GM19397 (cell line): ENCODE measurements around the gene STARD3.
"Not testable (repeated sequence)": the region's sequence is repeated elsewhere in the genome, so short reads cannot be mapped to it uniquely, and the experiment has no call there.

Experiments
- ATAC-seq: cut with Tn5 transposase; IDR thresholded peaks from one replicate; pipeline ENCODE4 v1.9.1; 2021; ENCODE audit warnings: mild to moderate bottlenecking, moderate library complexity; ENCODE audit not compliant: unreplicated experiment

Gene STARD3

DNA sequence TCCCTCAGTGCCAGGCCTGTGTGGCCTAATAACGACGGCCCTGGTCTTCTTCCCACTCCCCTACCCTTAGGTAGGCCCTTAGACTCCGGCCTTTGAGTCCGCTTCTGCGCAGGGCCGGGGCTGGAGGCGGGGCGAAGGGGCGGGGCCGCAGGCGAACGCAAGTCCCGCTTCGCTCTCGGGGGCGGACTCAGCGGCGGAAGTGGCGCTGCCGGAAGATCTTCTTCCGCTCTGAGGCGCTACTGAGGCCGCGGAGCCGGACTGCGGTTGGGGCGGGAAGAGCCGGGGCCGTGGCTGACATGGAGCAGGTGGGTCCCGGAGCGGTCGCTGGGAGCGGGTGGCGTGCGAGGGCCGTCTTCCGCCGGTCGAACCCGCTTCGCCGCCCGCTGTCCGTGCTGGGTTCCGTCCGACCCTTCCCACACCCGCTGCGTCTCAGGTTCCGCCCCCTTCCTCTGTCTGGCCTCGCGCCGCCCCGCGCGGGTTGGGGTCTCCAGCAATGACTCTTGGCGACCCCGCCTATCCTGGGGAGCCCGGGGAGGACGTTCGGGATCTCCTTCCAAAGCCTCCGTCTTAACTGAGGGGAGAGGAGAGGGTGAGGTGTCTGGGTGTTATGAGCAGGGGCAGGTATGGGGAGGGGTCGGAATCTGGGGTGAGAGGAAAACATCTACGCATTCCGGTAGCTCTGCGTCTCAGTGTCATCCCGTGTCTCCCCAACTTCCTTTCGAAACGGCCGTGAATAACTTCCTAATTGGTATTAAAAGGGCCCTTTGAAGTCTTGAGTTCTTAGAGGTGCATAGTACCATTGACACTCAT lies at the start of gene STARD3:
TSS of gene STARD3 (plus strand) at position 218 of the 810 bp plus-strand sequence. CDS start 16,388 bp downstream, outside the sequence.
- peak; percentile 84 for ATAC-seq

DNA sequence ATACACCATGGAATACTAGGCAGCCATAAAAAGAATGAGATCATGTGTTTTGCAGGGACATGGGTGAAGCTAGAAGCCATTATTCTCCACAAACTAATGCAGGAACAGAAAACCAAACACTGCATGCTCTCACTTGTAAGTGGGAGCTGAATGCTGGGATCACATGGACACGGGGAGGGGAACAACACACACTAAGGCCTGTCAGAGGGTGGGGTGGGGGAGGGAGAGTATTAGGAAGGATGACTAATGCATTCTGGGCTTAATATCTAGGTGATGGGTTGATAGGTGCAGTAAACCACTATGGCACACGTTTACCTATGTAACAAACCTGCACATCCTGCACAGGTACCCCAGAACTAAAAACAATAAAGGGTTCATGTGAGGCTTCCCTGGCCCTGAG lies 46.8 kb upstream of the STARD3 start:
- ATAC-seq = not testable (repeated sequence)

DNA sequence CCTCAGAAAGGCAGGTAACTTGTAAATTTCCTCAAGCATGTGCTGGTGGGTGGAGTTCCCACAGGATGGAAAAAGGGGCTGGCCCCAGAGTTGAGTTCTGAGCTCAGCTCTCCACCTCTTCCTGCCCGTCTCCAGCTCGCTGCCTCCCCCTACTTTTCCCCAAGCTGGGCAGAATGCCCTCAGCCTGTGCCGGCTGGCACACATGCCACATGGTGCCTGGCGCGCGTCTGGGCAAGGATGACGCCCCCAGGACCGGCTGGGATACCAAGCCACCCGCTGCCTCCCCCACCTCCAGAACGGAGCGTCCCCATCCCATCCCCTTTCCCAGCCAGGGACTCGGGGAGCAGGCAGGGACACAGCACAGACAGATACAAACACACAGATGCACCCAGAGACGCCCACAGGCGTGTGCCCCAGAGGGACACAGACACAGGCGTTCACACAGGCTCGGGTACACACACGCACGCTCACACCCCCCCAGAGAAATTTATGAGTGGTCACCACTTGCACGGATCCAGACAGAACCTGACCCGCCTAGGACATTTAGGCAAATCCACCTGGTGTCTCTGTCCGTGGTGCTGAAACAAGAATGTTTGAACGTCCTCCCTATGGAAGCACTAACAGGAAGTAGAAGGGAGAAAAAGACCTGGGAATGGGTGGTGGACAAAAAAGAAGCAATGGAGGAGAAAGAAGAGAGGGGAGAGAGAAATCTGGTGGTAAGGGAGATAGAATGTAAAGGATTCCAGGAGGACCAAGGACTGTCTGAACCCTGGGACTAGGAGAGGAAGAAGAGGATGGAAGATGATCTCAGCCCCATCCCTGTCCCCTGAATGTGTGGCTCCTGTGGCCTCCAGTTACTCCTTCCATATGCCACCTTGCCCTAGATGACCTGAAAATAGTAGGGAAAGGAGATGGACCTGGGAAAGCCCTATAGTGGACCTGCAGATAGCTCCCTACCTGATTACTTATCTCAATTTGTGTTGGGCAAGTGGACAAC lies 44.7 kb upstream of the STARD3 start:
- ATAC-seq = no peak

DNA sequence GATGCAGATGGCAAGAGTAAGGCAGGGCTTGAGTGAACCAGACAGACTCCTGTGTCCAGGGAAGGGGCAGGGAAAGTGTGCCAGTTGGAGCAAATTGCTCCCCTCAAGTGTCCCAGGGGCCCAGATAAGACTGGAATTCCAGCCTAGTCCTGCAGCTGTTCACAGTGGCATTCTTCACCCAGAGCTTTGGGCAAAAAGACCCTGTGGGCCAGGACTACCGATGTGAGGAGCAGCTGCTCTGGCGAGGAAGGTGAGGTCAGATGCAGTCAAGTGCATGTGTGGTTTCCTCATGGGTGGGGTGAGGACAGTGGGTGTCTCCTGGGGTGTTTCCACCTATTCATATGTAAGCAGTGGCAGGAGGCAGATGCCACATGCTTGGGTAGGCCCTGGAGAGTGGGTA lies 43.6 kb upstream of the STARD3 start:
- no peak for ATAC-seq

DNA sequence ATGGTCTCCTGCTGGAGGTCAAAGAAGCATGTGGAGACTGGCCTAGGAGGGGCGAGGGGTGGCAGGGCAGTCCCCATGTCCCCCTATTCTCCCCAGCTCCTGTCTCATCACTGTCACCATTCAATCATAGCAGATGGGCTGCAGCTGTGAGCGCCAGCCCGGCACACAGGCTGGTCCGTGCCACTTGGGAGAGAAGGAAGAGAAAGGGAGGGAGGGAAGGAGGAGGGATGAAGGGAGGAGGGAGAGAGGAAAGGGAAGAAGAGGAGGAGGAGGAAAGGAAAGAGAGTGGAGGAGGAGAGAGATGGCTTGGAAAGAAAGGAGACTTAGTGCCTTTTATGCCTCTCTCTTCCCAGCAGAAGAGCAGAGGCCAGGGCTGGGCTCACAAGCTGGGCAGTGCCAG lies 41.6 kb upstream of the STARD3 start:
- ATAC-seq = no peak

DNA sequence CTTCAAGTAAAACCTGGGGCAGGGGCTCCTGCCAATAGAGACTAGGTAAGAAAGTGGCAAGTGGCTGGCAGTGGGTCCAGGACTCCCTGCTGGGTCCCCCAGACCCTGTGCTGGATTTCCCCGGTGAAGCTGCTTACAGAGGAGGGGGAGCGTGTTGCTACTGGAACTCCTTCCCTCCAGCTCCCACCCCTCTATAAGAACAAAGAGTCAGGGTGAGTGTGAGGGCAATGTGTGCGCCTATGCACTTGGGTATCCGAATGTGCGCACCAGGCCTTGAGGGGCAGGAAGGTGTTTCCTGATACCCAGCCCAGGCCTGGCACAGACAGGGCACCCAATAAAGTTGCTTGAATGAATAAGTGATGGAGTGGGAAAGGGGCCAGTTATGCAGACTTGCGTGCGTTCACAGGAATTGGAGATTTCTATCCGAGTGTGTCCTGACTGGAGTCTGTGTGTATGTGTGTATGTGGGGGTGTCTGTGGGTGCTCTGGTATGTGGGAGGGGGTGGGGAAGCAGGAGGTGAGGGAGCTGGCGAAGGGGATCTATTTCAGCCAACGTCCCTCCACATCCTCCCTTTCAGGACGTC lies 40.9 kb upstream of the STARD3 start:
- no peak for ATAC-seq

DNA sequence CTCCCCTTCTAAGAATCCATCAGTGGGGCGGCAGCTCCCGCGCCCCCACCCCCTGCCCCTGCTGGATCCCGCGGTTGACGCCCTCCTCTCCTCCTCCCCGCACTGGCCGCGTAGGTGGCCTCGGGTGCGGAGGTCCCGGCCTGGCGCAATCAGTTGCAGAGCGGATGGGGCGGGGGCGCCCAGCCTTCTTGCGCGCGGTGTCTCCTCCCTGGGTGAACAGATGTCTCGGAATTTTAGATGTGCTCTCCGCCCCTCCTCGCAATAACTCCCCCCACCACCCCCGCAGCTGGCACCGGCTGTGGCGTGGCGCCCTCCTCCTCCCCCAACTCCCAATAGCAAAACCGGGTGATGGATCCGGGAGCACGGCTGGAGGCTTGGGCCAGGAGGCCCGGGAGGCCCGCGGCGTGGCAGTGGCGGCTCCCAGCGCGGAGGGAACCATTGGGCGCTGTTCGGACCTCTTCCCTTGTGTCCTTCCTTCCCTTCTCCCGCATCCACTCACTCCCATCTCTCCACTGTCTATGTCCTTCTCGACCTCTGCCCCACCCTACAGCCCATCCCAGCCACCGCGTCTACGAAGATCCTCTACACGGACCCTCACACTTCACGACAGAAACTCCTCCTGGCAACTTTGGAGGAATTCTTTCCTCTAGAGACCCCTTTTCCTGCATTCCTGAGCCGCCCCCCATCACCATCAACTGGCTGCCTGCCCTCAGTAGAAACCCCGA lies 40.2 kb upstream of the STARD3 start:
- no peak for ATAC-seq

DNA sequence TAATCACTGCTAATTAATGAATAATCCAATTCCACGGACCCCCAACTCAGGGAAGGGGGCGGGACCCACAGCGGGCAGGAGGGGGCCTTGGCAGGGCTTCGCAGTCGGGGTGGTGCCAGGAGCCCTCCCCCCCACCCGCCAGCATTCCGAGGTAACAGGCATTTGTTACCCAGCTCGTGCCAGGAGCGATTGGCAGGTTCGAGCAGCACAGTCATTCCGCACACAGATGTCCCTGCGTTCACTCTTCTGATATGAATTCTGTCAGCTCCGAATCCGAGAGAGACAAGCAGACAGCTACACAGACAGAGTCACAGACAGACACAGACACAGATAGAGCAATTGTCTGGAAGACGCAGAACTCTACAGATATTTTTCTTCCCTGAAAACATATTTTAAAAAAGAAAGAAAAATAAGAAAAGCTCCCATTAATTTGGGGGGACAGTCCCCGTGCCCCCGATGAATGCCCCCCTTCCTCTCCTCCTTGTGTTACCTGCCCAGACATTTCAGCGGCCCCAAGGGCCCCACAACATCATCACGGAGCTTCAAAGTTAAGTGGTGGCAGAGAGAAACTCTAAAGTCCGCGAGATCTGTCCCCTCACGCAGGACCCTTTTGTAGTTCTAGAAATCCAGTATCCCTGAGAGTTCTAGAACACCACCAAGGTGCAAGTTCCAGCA lies 39.4 kb upstream of the STARD3 start:
- ATAC-seq = no peak

DNA sequence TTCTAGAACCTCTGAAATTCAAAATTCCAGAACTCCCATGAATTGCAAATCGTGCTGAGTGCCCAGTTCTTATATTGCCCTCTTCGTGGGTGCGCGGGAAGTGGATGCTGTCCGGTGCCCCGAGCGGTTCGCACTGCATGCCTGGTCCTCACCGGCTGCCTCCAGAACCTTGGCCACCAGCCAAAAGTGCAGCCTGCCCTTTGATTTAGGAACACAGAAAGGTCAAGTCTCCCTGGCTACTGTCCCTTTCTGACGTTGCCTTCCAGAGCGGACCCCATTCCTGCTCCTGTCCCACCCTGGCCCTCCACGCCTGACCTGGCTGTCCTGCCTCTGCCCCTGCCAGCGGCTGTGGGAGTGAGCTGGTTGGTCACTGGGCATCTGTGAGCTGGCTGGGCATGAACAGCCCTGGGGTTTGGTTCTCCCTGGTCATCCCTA lies 38.9 kb upstream of the STARD3 start:
- ATAC-seq = no peak

DNA sequence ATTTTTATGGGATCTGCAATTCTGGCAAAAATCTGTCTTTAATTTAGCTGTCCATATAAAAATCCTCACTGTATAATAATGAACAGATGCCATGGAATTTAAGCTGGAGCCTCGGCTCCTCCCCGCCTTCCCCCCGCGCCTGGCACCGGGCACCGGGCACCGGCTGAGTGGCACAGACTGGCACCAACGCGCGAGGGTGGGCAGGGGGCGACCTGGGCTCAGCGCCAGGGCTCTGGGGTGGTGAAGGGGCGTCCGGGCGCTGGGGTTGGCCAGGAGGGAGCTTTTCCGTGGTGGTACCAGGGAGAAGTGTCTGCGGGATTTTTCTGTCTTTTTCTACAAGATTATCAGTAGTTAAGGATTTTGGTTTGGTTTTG lies 38.3 kb upstream of the STARD3 start:
- ATAC-seq = no peak

DNA sequence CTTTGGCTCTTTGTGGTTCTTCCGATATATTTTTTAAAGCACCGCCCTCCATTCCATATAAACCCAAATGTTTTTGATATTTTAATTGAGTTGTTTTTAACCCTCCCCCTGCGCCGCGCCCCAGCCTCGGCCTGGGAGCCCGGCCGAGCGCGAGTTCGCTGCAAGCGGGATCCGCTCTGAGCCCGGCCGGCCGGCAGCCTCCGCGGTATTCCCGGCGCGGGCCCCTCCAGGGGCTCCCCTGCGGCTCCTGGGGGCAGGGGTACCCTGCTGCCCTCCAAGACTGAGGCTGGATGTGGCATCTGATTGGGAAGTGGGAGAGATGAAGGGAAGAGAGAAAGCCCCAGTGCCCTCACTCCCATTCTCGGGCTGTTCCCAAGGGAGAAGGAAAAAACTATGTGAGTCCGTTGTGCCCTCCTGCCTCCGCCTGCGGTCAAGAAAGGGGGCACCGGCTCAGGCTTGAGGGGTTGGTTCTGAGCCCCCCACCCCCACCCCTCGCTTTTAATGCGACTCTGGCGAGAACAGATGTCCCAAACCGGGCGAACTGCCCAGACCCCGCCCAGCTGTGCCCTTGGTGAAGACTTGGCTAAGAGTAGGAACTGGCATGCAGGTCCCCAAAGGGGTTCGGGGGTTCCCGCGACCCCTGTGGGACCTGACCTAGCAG lies 37.8 kb upstream of the STARD3 start:
- ATAC-seq = no peak

DNA sequence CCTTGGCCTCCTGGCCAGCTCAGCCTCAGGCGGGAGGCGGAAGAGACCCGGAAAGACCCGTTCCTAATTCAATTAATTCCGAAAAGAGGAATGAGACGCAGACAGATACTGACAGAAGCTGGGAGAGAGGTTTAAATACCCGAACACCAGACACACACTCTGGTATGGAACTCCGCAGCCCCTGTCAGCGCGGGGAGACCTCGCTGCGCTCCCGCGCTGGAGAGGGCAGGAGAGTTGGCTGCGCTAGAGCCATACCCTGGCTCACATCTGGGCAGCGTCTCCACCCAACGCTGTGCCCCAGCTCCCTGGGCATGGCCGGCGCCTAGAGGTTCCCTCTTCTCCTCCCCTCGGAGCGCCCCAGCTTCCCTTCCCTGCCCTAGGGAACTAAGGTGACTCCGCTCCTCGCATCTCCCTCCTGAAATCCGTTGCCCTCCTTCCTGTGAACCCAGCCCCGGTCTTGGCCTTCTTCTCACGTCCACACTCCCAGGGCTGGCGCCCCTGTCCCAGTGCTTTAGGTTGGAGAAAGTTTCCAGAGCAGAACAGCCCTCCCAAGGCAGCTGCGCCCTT lies 37.2 kb upstream of the STARD3 start:
- ATAC-seq = no peak

DNA sequence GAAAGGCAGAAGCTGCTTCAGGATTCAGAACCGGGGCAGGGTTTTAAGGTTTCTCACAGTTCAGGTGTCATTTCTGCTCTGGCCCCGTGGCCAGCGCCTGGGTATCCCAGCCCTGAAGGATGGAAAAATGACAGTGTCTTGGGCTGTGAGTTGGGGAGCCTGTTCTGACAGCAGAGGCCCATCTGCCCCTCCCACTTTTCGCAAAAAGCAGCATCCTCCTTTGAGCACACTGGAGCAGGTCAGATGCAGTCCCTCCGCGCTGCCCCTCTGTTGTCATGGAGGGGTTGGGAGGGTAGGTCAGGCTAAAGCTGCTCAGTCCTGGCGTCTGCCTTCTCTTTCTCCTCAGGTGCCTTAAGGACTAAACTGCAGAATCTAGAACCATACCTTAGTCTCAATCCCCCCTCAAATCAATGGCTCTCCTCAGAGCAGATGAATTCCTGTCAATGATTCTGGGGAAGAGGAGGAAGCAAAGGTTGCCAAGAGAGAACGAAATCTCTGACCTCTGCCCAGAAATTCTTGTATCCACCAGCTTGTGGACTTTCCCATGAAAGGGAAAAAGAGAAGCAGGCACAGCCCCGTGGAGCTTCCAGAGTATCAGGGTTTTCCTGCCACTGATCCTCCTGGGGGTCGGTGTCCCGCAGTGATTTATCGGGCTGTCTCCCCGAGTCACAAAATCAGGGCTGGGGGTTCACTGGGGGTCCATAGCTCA lies 36.5 kb upstream of the STARD3 start:
- no peak for ATAC-seq

DNA sequence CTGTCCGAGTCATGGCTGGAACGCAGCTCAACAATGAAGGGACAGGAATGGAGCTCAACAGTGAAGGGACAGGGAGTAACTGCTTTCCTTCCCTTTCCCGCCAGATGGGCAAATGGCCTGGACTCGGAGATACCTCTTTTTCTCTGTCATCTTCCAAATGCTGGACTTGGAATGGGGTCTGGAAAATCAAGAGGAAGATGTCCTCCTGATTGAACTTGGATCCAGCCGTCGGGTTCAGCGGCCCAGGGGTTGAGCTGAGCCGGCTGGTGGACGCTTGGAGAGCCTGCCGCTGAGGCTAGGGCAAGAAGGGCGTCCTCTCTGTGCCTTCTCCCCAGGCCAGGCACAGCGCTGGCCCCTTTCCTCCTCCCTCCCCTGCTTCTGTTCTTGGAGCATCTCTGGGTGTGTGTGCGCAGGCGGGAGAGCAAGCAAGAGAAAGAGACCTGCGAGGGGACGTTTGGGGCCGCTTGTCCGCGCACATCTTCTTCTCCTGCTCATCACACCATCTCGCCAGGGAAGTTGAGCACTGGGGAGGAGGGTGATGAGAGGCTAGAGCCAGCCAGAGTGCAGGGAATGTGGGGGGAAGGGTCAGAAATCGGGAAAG lies 35.8 kb upstream of the STARD3 start:
- ATAC-seq = no peak

DNA sequence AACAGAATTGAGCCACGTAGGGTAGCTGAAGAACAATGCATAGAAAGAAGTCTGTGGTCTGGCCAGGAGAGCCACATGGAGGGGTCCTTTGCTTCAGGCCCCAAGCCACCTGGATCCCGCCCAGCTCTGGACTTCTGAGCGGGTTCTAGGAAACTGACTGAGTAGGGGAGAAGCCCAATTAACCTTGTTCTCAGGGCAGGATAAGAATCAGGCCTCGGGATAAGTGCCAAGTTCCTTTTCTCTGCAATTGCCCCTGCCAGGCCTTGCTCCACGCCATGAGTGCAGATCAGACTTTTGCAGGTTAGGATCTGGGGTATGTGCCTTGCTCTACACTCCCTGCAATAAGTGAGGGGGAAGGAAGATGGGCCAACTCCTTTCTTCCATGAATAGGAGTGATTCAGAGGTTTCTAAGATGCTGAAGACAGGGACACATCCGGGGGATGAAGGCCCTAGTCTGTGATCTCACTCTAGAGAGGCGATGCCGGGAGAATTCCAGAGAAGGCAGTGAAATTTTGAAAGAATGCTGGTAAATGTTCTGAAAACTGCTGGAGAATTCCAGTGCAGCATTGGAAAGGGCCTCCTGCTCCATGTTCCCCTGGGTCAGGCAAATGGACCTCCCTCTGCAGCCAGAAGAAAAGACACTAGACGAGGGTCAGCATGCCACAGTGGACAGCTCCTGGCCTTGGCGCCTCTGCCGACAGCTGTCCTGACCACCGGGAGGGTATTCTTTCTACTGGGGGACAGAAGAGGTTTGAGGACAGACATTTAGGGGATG lies 35.0 kb upstream of the STARD3 start:
- no peak for ATAC-seq

DNA sequence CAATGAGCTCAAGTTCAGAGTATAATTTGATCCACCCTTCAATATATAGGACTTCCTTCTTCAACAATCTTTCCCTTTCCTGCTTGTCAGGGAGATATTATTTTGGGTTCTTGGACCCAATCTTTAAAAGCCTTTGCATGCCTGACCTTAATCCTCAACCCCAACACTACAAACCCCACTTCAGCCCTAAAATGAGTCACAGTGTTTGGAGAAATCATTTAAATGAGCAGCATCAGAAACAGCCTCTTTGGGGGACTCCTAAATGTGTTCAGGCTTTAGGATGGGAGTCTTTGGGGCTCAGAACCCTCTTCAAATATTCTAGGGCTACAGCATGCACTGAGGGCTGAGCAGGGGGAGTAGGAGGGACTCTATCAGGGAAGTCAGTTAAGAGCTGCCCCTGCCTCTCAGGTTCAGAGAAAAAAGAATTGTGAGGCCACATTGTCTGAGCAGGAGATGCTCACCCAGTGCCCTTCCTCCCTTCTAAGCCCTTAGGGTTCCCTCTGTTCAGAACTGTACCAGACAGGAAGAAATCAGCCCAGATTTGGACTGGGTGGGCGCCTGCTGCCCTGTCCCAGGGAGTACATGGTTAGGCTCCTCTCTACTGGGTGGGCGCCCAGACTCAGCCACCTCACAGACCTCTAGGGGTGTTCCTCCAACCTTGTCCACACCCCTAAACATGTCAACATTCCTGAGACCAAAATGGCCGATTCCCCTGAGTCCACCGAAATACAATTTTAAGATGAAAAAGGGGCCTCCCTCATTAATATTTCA lies 34.2 kb upstream of the STARD3 start:
- no peak for ATAC-seq
